GM19099 (cell line): ENCODE results near the gene LOC101059915.
"Not testable (repeated sequence)": the region's sequence is repeated elsewhere in the genome, so short reads cannot be mapped to it uniquely, and the experiment has no call there.

ENCODE experiments used
- POLR2A ChIP-seq: IDR thresholded peaks from 3 replicates; pipeline ENCODE4 v1.6.1; 2011; ENCODE audit warnings: low read depth; ENCODE audit not compliant: insufficient read length; ENCODE audit errors: extremely low read depth

Gene LOC101059915

GRCh38 chrX:71664889-71665491 lies 2.4 kb upstream of the LOC101059915 start:
- no peak for TF ChIP-seq POLR2A

GRCh38 chrX:71665747-71666146 lies 1.6 kb upstream of the LOC101059915 start:
- TF ChIP-seq POLR2A: no peak

- no peak for TF ChIP-seq POLR2A
Measured at GRCh38 chrX:71666240-71667223, 814 bp upstream of the LOC101059915 start.

GRCh38 chrX:71668248-71668595 lies 876 bp downstream of the LOC101059915 start:
- no peak for TF ChIP-seq POLR2A

- no peak for TF ChIP-seq POLR2A
Measured at GRCh38 chrX:71669492-71669891, 2.1 kb downstream of the LOC101059915 start.

- TF ChIP-seq POLR2A: no peak
Measured at GRCh38 chrX:71671043-71671780, 3.9 kb downstream of the LOC101059915 start.

- no peak for TF ChIP-seq POLR2A
Measured at GRCh38 chrX:71671938-71672337, 4.6 kb downstream of the LOC101059915 start.

GRCh38 chrX:71679575-71680207 lies 12.3 kb downstream of the LOC101059915 start:
- TF ChIP-seq POLR2A: no peak

GRCh38 chrX:71718185-71718584 lies 50.8 kb downstream of the LOC101059915 start, which contains the start of gene CXorf49:
TSS of gene CXorf49 (minus strand) at chrX:71718285. CDS start at chrX:71718151, 134 bp downstream.
- TF ChIP-seq POLR2A: not testable (repeated sequence)
